Measurements from ENCODE around the gene CBX7. TPM values are rescaled to one million over a fixed set of nuclear protein-coding genes. Genes with fewer than 3 reads are reported as not detected.

CBX7 gene
- polyA plus RNA-seq, 3 donors = 3.1 to 18.0 (median 4.0) TPM

GRCh38 chr22:39115570-39115969 is 36.9 kb downstream of the CBX7 start:
- intact Hi-C loops (cut with micrococcal nuclease) = loop anchor here in 1 of 2 donors (10.0 kb wide), 1 partner anchor 101 kb away; the partner anchor contains the start of gene APOBEC3C
- Histone ChIP-seq H3K4me1 (ENCODE audit: control insufficient read depth in 1 of 2, insufficient read depth in 2 of 2, low read length in 2 of 2) (peaks cover 6 to 8% of the 10 kb centered on the region in 2 donors), H3K4me2 (replicated peaks; ENCODE audit: extremely low read depth, low read length, poor library complexity, severe bottlenecking) (no peak overlapping the region), H3K27ac (ENCODE audit: low read depth in 1 of 2, low read length in 2 of 2) (no peak overlapping the region), H3K36me3 (replicated peaks in 1 of 2; ENCODE audit: control insufficient read depth in 1 of 2, insufficient read depth in 2 of 2, low read length in 2 of 2) (no peaks in the 10 kb centered on the region), H2AFZ (ENCODE audit: insufficient read depth, low read depth, low read length, poor library complexity, severe bottlenecking) (no peak overlapping the region), H3K27me3 (ENCODE audit: control insufficient read depth in 2 of 2, insufficient read depth in 2 of 2, low read length in 2 of 2) (peaks cover 0 to 3% of the 10 kb centered on the region in 2 donors), H3K9me3 (replicated peaks in 1 of 2; ENCODE audit: control insufficient read depth in 1 of 2, insufficient read depth in 1 of 2, low read length in 2 of 2) (no peaks in the 10 kb centered on the region), H3K9ac (ENCODE audit: insufficient read depth, low read length, poor library complexity, severe bottlenecking) (no peak overlapping the region), H3K79me2 (ENCODE audit: insufficient read depth, low read length) (no peaks in the 10 kb centered on the region), H4K20me1 (ENCODE audit: insufficient read depth, low read length) (no peaks in the 10 kb centered on the region), H3K4me3 (replicated peaks in 1 of 3; ENCODE audit: low read depth in 2 of 3, low read length in 3 of 3) (no peak overlapping the region)
- Mint-ChIP-seq H3K27me3 (ENCODE audit: low read depth in 3 of 3) (peaks cover 4 to 16% (median 8%) of the 10 kb centered on the region in 3 donors), H3K4me1 (peaks cover 15% of the 10 kb centered on the region), H3K36me3 (no peaks in the 10 kb centered on the region), H3K4me3 (no peak overlapping the region), H3K9me3 (peaks cover 0 to 2% (median 0%) of the 10 kb centered on the region in 7 donors), H3K27ac (no peak overlapping the region)
- WGBS (ENCODE audit: insufficient coverage) = no CpG with 5 or more reads among the region's 2 CpGs
- DNase-seq = no peak
- no peak for TF ChIP-seq CTCF (IDR thresholded peaks at IDR 0.05)

- Mint-ChIP-seq H3K27ac (no peak overlapping the region), H3K4me1 (peaks cover 15% of the 10 kb centered on the region), H3K9me3 (peaks cover 0 to 2% (median 0%) of the 10 kb centered on the region in 7 donors), H3K27me3 (ENCODE audit: low read depth in 3 of 3) (peaks cover 13 to 24% (median 13%) of the 10 kb centered on the region in 3 donors), H3K36me3 (no peaks in the 10 kb centered on the region), H3K4me3 (no peak overlapping the region)
- no peak for TF ChIP-seq CTCF (IDR thresholded peaks at IDR 0.05)
- intact Hi-C loops (cut with micrococcal nuclease) = loop anchor here in 1 of 2 donors (10.0 kb wide), 1 partner anchor 99 kb away; the partner anchor contains the start of gene APOBEC3C
- H3K27ac ChIP-seq (ENCODE audit: low read depth in 1 of 2, low read length in 2 of 2) = no peak overlapping the region
- no peaks in the 10 kb centered on the region for H3K79me2 ChIP-seq (ENCODE audit: insufficient read depth, low read length)
- no peak overlapping the region for H3K4me2 ChIP-seq (replicated peaks; ENCODE audit: extremely low read depth, low read length, poor library complexity, severe bottlenecking)
- no peaks in the 10 kb centered on the region for H3K9me3 ChIP-seq (replicated peaks in 1 of 2; ENCODE audit: control insufficient read depth in 1 of 2, insufficient read depth in 1 of 2, low read length in 2 of 2)
- no peaks in the 10 kb centered on the region for H3K36me3 ChIP-seq (replicated peaks in 1 of 2; ENCODE audit: control insufficient read depth in 1 of 2, insufficient read depth in 2 of 2, low read length in 2 of 2)
- H4K20me1 ChIP-seq (ENCODE audit: insufficient read depth, low read length) = no peaks in the 10 kb centered on the region
- no peak overlapping the region for H3K4me3 ChIP-seq (replicated peaks in 1 of 3; ENCODE audit: low read depth in 2 of 3, low read length in 3 of 3)
- H3K4me1 ChIP-seq (ENCODE audit: control insufficient read depth in 1 of 2, insufficient read depth in 2 of 2, low read length in 2 of 2) = peaks cover 6 to 8% of the 10 kb centered on the region in 2 donors
- peaks cover 0 to 3% of the 10 kb centered on the region in 2 donors for H3K27me3 ChIP-seq (ENCODE audit: control insufficient read depth in 2 of 2, insufficient read depth in 2 of 2, low read length in 2 of 2)
- H3K9ac ChIP-seq (ENCODE audit: insufficient read depth, low read length, poor library complexity, severe bottlenecking) = no peak overlapping the region
- no peak for DNase-seq
- 70% methylated on average over 5 of the region's 6 CpGs for WGBS (ENCODE audit: insufficient coverage)
- no peak overlapping the region for H2AFZ ChIP-seq (ENCODE audit: insufficient read depth, low read depth, low read length, poor library complexity, severe bottlenecking)
These were observed 38.4 kb downstream of the CBX7 start for GRCh38 chr22:39114112-39114511.

Measured in CD14-positive monocyte (primary cell).